NCI-H2171 treated with DMSO at 0.1 percent for 48 hours (cell line): ENCODE data around the gene EPS8.

Source experiments
- DNase-seq: peaks from one replicate; lab custom pipeline; 2025; lab: John Stamatoyannopoulos, UW

The EPS8 gene

DNA sequence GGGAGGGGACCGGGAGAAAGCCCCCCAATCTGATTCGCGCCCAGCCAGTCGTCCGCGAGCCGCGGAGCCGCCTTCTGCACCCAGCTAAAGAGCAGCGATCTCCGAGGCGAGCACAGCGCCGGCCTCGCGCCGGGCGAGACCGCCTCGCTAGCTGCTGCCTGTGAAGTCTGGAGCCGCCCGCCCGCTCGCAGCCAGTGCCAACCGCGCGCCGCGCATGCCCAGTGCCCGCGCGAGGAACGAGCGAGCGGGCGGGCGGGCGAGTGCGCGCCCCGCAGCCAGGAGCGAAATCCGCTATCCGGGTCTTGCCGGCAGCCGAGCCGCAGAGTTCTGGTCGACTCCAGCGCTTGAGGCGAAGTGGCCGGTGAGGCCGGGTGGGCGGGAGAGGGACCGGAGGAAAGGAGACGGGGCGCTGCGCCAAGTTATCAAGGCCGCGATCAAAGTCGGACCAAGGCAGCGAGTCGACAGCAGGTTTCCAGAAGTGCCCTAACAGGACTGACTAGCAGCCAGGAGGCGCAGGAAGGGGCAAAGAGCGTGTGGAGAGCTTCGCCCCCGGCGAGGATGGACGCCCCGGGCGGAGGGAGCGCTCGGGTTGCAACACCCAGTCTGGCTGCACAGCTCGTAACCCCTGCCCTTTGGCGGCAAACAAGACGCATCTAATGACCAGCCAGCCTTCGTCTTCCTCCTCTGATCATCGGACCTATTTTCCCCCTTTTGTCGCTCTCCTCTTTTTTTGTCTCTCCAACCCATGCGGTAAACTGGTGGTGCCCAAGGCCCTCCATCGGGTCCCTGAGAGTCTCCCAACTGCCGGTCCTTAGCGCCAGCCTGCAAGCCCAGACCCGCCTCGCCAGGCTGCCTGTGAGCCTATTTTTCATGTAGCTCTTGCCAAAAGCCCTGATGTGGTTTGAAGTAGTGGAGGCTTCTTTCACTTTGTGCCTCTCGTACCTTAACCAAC is at the start of gene EPS8:
Gene EPS8 (minus strand): TSS at position 169 of the 952 bp plus-strand sequence. CDS start 106,437 bp downstream, outside the sequence.
- DNase-seq: peak; percentile 73

DNA sequence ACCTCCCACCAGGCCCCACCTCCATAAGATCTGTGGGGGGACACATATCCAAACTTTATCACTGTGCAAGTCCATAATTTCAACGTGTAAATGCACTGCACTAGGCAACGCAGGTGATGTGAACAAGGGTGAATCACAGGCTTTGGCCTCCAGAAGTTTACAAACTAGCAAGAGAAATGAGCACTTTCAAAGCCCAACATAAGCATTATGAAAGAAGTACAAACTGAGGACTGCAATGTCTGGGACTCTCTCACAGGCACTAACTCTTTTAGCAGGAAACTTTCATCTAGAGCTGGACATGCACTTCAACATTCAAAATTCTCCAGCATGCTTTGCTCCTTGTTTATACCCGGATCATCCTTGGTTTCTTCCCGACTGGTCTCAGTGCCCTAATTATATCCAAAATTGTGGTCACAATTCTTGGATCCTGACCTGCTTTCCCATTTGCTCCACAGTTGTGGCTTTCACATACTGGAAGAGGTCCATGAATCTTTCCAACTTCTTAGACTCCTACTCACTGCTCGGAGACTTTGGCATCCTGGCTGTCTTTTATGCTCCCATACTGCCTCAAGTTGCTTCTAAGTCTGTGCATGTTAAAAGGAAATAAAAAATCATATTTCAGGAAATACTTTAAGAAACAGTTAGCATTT is 48.1 kb upstream of the EPS8 start:
- no peak for DNase-seq

- DNase-seq: no peak
Observed at GRCh38 chr12:15834575-15834974, 45.4 kb upstream of the EPS8 start.

DNA sequence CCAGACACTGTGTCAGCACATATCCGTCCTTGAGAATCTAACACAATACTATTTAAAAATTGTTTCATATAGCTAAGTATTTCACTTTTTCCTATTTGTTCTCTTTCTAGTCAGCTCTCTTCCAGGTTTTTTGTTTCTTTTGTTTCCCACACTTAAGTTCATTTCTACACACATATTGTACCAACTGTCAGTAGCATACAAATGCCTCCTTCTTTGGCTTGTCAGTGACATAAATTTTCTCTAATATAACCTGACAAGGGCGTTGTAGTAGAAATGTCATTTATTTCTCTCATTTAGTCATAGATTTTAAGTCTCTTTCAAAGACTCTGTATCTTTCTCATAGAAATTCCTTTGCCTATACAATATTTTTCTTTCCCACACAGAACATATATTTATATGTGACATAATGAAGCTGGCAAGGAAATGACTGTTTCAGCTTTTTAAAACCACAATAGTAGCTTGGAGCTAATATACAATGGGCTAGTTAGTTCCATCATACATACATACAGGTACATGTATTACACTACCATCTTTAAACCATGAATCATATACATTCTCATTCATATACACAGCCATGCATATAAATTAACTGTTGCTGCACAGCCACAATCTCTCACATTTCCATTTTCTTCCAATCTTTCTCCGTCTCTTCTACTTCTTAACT is 42.3 kb upstream of the EPS8 start:
- no peak for DNase-seq

- no peak for DNase-seq
Observed at GRCh38 chr12:15830538-15830937, 41.4 kb upstream of the EPS8 start.

DNA sequence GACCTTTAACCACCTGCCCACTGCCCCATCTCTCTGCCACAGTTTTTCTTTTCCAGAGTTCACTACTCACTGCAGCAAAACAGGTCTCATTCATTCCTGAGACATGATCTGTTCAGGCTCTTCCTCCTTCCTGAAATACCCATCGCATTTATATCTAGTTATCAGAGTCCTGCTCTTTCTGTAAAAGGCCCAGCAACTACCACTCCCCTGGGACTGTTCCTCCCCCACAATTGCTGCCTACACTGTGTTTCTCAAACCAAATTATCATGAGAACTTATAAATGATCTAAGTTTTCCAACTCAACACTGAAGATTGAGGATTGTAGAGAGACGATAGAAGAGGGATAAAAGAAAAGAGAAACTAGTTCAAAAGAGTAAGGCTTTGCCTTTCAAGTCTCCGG is 40.8 kb upstream of the EPS8 start:
- DNase-seq: no peak

- DNase-seq: no peak
Observed at GRCh38 chr12:15829255-15829654, 40.1 kb upstream of the EPS8 start.

- no peak for DNase-seq
Observed at GRCh38 chr12:15827136-15827535, 37.9 kb upstream of the EPS8 start.

DNA sequence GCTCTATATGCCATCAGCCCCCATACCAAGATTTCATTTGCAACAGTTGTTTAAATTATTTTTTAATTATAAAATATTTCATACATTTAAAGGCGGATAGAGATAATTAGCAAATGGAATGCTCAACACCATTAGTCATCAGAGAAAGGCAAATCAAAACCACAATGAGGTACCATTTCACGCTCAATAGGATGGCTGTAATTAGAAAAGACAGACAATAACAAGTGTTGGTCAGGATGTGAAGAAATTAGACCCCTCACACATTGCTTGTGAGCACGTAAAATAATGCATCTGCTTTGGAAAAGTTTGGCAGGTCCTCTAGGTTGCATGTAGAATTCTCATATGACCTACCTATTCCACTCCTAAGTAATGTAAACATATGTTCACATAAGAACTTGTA is 35.3 kb upstream of the EPS8 start:
- DNase-seq: no peak

- DNase-seq: no peak
Observed at GRCh38 chr12:15823360-15824128, 34.4 kb upstream of the EPS8 start.

DNA sequence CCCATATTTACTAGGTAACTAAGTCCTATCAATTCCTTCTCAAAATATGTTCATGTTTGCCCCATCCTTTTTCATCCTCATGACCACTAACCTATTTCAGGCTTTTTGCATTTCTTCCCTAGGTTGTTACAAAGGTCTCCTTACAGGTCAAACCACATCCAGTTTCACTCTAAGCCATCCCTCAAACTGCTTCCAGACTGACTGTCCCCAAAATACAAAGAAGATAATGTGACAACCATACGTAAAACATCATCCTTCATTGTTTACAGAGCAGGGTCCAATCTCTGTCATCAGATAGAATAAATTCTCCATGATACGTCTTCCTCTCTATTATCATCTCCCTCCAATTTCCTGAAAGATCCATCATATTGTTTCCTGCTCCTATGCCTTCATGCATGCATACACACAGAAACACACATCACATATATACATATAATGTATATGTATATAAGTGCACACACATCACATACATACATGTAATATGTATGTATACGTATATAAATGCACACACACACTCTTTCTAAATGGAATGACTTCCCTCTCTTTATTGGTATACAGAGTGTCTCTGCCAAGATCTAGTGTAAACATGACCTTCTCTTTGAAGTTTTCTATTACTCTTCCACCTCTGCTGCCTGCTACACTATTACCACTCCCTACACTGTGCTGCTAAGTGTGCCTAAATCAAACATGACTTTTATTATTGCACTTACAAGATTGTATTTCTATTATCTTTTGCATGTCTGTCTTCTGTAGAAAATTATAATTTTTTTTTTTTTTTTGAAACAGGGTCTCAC is 30.7 kb upstream of the EPS8 start:
- no peak for DNase-seq

DNA sequence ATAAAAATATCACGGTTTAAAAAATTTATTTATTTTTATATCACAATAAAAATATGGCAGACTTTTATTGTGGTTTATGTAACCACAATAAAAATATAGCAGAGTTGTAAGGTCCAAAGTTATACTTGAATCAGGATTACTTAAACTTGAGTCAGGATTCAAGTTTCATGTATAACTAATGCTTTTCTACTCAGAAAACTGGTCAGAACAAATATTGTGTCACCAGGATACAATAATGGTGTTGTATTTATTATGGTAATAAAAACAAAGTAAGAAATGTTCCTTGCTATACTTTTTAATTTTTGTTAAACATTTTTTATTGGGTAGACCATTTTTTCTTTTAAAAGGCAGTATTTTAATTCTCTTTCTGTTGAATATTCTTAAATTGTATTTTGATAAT is 29.2 kb upstream of the EPS8 start:
- DNase-seq: no peak

DNA sequence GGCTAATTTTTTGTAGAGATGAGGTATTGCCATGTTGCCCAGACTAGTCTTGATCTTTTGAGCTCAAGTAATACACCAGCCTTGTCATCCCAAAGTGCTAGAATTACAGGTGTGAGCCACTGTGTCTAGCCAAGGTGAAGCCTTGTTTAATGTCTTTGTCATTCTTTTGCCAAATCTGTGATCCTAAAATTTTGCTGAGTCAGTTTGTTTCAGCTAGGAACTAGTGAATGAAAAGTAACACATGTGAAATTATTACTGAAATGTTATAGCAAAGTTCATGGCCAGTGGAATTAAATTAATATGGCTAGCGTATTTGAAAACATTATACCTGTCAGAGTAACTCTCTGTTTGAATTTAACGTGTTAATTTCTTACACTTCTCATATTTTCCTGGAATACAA is 26.5 kb upstream of the EPS8 start:
- no peak for DNase-seq

DNA sequence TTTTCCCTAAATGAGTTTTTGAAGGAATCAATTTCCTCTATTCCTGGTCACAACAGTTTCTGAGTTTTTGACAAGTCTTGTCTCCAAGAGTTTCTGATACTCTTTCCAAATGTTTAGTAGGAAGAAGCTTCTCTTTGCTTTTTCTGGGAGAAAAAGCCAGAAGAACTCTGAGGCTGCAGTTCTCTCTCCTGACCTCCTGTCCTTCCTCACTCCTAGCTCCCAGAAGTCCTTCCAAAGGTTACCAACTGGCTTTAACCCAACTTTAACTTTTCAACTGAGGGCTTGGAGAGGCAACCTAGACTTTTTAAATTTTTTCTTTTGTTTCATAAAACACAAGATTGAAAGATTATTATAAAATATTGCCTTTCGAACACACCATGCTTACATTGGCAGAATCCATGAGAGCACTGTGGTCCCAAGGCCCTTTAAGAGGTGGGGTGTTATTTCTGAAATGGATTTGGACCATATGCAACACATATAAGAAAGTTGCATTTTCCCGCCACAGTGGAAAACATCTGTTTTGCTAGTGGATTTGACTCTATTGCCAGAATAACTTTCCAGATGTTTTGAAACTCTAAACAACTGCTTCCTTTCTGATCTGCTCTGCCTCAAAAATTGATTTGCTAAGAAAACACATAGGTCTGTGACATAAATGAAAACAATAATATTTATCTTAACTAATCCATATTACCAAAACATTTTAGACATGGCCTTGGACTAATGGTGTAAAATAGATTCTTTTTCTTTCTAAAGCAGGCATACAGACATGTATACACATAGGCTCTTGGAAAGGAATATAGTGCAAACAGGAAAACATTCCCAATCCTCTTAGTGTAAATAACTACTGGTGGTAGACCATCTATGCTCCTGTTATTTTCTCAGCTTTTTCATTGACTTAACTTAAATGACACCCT is 22.3 kb upstream of the EPS8 start:
- no peak for DNase-seq

DNA sequence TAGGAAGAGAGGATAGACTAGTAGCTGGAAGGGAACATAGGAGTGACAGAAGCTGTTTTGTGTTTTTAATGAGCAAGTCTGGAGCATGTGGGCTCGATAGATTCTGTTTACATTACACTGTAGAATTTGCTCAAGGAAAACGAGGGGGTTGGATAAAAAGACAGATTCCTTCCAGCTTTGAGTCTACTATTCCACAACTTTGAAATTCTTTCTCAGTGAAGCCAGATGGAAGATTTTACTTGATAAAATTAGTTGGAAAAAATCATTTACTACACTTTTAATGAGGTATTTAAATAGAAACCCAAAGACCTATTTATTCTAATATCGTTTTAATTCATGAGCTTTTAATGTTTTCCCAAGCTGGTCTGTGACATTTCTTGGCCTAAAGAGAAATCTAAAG is 19.5 kb upstream of the EPS8 start:
- no peak for DNase-seq

- DNase-seq: no peak
Observed at GRCh38 chr12:15808250-15808649, 19.1 kb upstream of the EPS8 start.

DNA sequence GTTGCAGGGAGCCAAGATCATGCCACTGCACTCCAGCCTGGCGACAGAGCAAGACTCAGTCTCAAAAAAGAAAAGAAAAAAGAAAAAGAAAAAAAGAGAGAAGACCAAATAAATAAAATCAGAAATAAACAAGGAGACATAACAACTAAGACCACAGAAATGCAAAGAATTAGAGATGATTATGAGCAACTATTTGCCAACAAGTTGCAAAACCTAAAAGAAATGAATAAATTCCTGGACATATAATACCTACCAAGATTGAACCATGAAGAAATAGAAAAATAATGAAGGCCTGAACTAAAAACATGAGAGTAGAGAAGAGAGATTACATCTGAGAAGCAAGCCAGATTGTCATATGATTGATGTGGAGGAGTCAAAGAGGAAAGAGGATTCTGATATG is 17.6 kb upstream of the EPS8 start:
- DNase-seq: no peak

DNA sequence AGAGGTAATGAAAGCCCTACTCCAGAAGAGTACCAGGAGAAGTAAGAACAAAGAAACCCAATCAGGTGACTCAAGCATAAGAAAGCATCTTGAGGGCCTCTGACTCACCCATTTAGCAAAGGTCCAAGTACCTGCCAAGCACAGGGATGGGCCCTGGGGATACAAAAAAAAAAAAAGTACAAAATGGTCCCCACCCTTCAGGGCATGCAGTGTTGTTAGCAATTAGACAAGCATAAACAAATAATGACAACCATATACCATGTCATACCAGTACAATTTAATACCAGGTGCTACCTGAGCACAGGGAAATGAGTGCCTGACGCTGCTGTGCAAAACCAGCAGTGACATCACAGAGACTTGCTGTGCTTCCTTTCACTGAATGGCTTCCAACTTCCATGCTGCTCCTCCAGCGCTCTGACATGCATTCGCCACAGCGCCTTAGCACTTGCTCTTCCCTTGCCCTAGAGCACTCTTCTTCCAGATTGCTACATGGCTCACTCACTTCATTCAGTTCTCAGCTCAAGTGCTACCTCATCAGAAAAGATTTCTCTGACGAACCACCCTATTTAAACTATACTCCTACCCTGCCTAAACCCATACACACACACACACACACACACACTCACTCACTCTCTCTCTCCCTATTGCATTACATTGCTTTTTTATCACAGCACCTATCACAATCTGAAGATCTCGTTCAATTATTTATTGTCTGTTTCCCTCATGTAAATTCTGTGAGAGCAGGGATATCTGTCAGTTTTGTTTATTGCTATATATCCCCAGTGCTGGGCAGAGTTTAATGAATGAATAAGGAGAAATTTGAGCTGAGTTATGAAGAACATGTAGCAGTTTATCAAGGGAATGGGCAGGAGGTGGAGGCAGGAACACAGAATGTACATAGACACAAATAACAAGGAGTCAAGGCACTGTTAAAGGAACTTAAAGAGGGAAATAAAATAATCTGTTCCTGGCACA is 12.9 kb upstream of the EPS8 start:
- no peak for DNase-seq

- no peak for DNase-seq
Observed at GRCh38 chr12:15800278-15800677, 11.1 kb upstream of the EPS8 start.
